Endothelial cell of umbilical vein (primary cell): ENCODE results near the gene CDK17. TPM values are rescaled to one million over a fixed set of nuclear protein-coding genes. Genes with fewer than 3 reads are reported as not detected.

Source experiments
- BruUV-seq: library from RNA; stranded (reverse); fragments of 400-500 nt; replicated peaks from 2 replicates; lab custom pipeline; 2021; lab: Mats Ljungman, UMichigan
- CTCF ChIA-PET: fragments of 300-600, 350-600 bp; sonication (Branson Sonifier 250); formaldehyde crosslinking; loops from one replicate; lab custom pipeline; 2021; ENCODE audit warnings: antibody characterized with exemption, inconsistent platforms; lab: Charles Lee
- POLR2A ChIA-PET: fragments of 300-600, 350-600 bp; sonication (Branson Sonifier 250); formaldehyde crosslinking; loops from one replicate; lab custom pipeline; 2021; ENCODE audit warnings: antibody characterized with exemption, inconsistent platforms; lab: Charles Lee
- DNase-seq: peaks from one replicate; pipeline ENCODE4 v3.0.0-alpha.2; 2011; ENCODE audit warnings: low read depth, low spot score
- FAIRE-seq: peaks from 2 replicates; lab custom pipeline; 2011; peaks lifted over from hg19 to GRCh38; lab: Jason Lieb, UNC
- H2AFZ ChIP-seq: 2 replicates; pipeline ENCODE4 v1.6.0; 2012; ENCODE audit warnings: low read depth, low read length, control low read depth, inconsistent platforms
- H3K27ac ChIP-seq: 2 replicates; pipeline ENCODE4 v1.5.1; 2011; ENCODE audit warnings: low read depth, mild to moderate bottlenecking, control low read depth, low read length, moderate library complexity; ENCODE audit not compliant: insufficient read depth
- H3K27me3 ChIP-seq, 2 experiments: 2 replicates each; pipeline versions ENCODE4 v1.6.0 to v1.6.1; 2011; ENCODE audit warnings: low read length in 2 of 2, mixed read lengths in 1 of 2; ENCODE audit not compliant: control insufficient read depth in 2 of 2, insufficient read depth in 2 of 2
- H3K36me3 ChIP-seq, 2 experiments: 2 replicates in 1 of 2; 3 replicates in 1 of 2; pipeline ENCODE4 v1.5.1; 2011; ENCODE audit warnings: low read length in 2 of 2, mild to moderate bottlenecking in 1 of 2, moderate library complexity in 1 of 2; ENCODE audit not compliant: control insufficient read depth in 2 of 2, insufficient read depth in 2 of 2; ENCODE audit errors: extremely low read depth in 1 of 2
- H3K4me1 ChIP-seq: 3 replicates; pipeline ENCODE4 v1.5.1; 2011; ENCODE audit warnings: mild to moderate bottlenecking, low read length; ENCODE audit not compliant: control insufficient read depth, insufficient read depth; ENCODE audit errors: extremely low read depth
- H3K4me2 ChIP-seq: 2 replicates; pipeline ENCODE4 v1.6.1; 2011; ENCODE audit warnings: low read length, control low read depth, mixed read lengths; ENCODE audit not compliant: insufficient read depth
- H3K4me3 ChIP-seq, 3 experiments: fragments of 200-600 bp in 1 of 3; sonication (generic), shearing (Covaris generic) in 1 of 3; replicated peaks in 1 of 3; 2 replicates each; pipeline ENCODE4 v1.5.1; 2011 to 2016; ENCODE audit warnings: control low read depth in 3 of 3, low read length in 3 of 3, mild to moderate bottlenecking in 2 of 3, inconsistent platforms in 1 of 3, low read depth in 1 of 3, moderate library complexity in 1 of 3; ENCODE audit not compliant: insufficient read depth in 1 of 3
- H3K79me2 ChIP-seq: 2 replicates; pipeline ENCODE4 v1.6.0; 2012; ENCODE audit warnings: low read length, inconsistent platforms; ENCODE audit not compliant: control insufficient read depth, insufficient read depth
- H3K9ac ChIP-seq: replicated peaks from 2 replicates; pipeline ENCODE3; 2011; ENCODE audit warnings: low read length, control low read depth; ENCODE audit not compliant: insufficient read depth; ENCODE audit errors: extremely low read depth
- H3K9me1 ChIP-seq: replicated peaks from 3 replicates; pipeline ENCODE4 v1.6.0; 2011; ENCODE audit warnings: mild to moderate bottlenecking, low read length; ENCODE audit not compliant: control insufficient read depth, insufficient read depth; ENCODE audit errors: extremely low read depth
- H3K9me3 ChIP-seq: replicated peaks from 2 replicates; pipeline ENCODE4 v1.5.1; 2012; ENCODE audit warnings: low read length, inconsistent platforms; ENCODE audit not compliant: control insufficient read depth, insufficient read depth
- H4K20me1 ChIP-seq: replicated peaks from 2 replicates; pipeline ENCODE3; 2011; ENCODE audit warnings: mild to moderate bottlenecking, low read length; ENCODE audit not compliant: control insufficient read depth, insufficient read depth; ENCODE audit errors: extremely low read depth
- CTCF ChIP-seq, 2 donors: IDR thresholded peaks; 1 replicate in 1 of 2; 2 replicates in 1 of 2; pipeline ENCODE4 v1.5.1; 2011; ENCODE audit warnings: low read length in 2 of 2, mild to moderate bottlenecking in 2 of 2, moderate library complexity in 2 of 2, control low read depth in 1 of 2, inconsistent platforms in 1 of 2, low read depth in 1 of 2; ENCODE audit not compliant: insufficient read depth in 1 of 2; ENCODE audit errors: extremely low read depth in 1 of 2
- EZH2 ChIP-seq: IDR thresholded peaks from 2 replicates; pipeline ENCODE4 v1.6.1; 2012; ENCODE audit warnings: borderline replicate concordance, low read depth, mild to moderate bottlenecking, moderate library complexity, low read length, inconsistent platforms; ENCODE audit not compliant: severe bottlenecking
- FOS ChIP-seq: IDR thresholded peaks from 2 replicates; pipeline ENCODE4 v1.6.1; 2011; ENCODE audit warnings: mild to moderate bottlenecking, low read length, moderate library complexity, borderline replicate concordance; ENCODE audit not compliant: insufficient read depth
- GATA2 ChIP-seq: IDR thresholded peaks from 2 replicates; pipeline ENCODE4 v1.7.0; 2011; ENCODE audit warnings: low read depth, mild to moderate bottlenecking, moderate library complexity, mixed read lengths, low read length; ENCODE audit not compliant: insufficient read length, insufficient read depth
- JUN ChIP-seq: IDR thresholded peaks from 2 replicates; pipeline ENCODE4 v1.6.1; 2011; ENCODE audit warnings: borderline replicate concordance, low read depth; ENCODE audit not compliant: insufficient read length, insufficient read depth
- MAX ChIP-seq: IDR thresholded peaks from 2 replicates; pipeline ENCODE4 v1.6.1; 2011; ENCODE audit not compliant: insufficient read depth, insufficient read length
- MYC ChIP-seq: IDR thresholded peaks from one replicate; pipeline ENCODE4 v1.6.1; 2011; ENCODE audit warnings: mild to moderate bottlenecking, low read depth, low read length
- POLR2A ChIP-seq: IDR thresholded peaks from 2 replicates; pipeline ENCODE4 v1.6.1; 2012; ENCODE audit warnings: low read depth, mild to moderate bottlenecking, control low read depth, low read length
- POLR2AphosphoS5 ChIP-seq: IDR thresholded peaks from 2 replicates; pipeline ENCODE4 v1.6.1; 2012; ENCODE audit warnings: low read depth, mild to moderate bottlenecking, control low read depth, low read length, moderate library complexity; ENCODE audit not compliant: insufficient read depth
- dilution Hi-C: fragments of 300-500 bp; cut with MboI; formaldehyde crosslinking; loops from one replicate; pipeline ENCODE4 v1.15.0; 2019; ENCODE audit warnings: low sequenced_read_pairs; ENCODE audit not compliant: extremely low pct_ligation_motif_present
- intact Hi-C: fragments of 100-400 bp; cut with micrococcal nuclease; formaldehyde crosslinking; loops from one replicate; pipeline ENCODE4 v1.10.0; 2022
- polyA plus RNA-seq, 4 experiments: library from polyadenylated mRNA; depleted of rRNA in 3 of 4; stranded (reverse) in 3 of 4; unstranded in 1 of 4; fragments of >200 nt; gene quantifications; 2 replicates each; pipeline versions ENCODE4 v1.2.1 to v1.2.3, GENCODE V29; 2011 to 2012; ENCODE audit warnings: missing spikeins in 1 of 4
- total RNA-seq: library from RNA; stranded (reverse); gene quantifications from 2 replicates; pipeline ENCODE4 v1.2.3, GENCODE V29; 2021

Gene CDK17
- total and polyA plus RNA-seq, 2 donors (not counting 3 experiments of a cell fraction or from before 2014, with no cell fraction given): 61.1 to 176 TPM

GRCh38 chr12:96335270-96335669 is 65.0 kb downstream of the CDK17 start:
- peaks cover 52% of the 10 kb centered on the region for H4K20me1 ChIP-seq
- no peak overlapping the region for H2AFZ ChIP-seq
- no peak overlapping the region for H3K27ac ChIP-seq
- TF ChIP-seq FOS: no peak
- TF ChIP-seq POLR2A: no peak
- TF ChIP-seq MAX: no peak
- TF ChIP-seq MYC: no peak
- TF ChIP-seq JUN: no peak
- no peak for TF ChIP-seq GATA2
- no peak for TF ChIP-seq EZH2
- no peak for TF ChIP-seq CTCF (IDR thresholded peaks at IDR 0.05; ENCODE audit: extremely low read depth in 1 of 2, insufficient read depth in 1 of 2, low read depth in 1 of 2, low read length in 2 of 2)
- no peak for TF ChIP-seq POLR2AphosphoS5
- peaks cover 99% of the 10 kb centered on the region for H3K79me2 ChIP-seq
- no peak overlapping the region for H3K9ac ChIP-seq
- H3K4me3 ChIP-seq: no peak overlapping the region
- no peak for FAIRE-seq
- no peaks in the 10 kb centered on the region for H3K27me3 ChIP-seq
- CTCF ChIA-PET: interaction anchor here (0.9 to 6.1 kb wide), 4 partner anchors 10 to 62 kb away, joined by 3 to 21 read pairs (median 6); no protein-coding TSS in a partner anchor
- peak overlapping the region; percentile 42 for H3K4me2 ChIP-seq
- peaks cover 30% of the 10 kb centered on the region for H3K4me1 ChIP-seq
- H3K36me3 ChIP-seq: peaks cover 5 to 27% of the 10 kb centered on the region in 2 experiments
- dilution Hi-C loops: no loop called here
- POLR2A ChIA-PET: no interaction called here
- intact Hi-C loops: no loop called here
- peak; percentile 39 for DNase-seq
- H3K9me1 ChIP-seq: no peaks in the 10 kb centered on the region
- no peaks in the 10 kb centered on the region for H3K9me3 ChIP-seq
- BruUV-seq: no TSS peak
